Measurements from ENCODE around the gene DNM3.

The DNM3 gene

DNA sequence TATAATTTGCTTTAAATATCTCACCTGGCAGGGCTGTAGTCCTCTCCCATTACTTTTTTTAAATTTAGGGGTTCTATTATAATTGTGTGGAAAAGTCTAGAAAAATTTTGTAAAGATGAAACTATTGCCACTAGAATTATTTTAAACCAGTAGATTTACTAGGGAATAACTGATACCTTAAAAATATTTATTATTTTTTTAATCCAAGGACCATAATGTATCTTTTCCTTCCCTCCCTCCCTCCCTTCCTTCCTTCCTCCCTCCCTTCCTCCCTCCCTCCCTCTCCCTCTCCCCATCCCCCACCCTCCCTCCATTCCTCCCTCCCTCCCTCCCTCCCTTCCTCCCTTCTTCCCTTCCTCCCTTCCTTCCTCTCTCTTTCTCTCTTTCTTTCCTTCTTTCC is 90.5 kb downstream of the DNM3 start:
- no peak for DNase-seq

DNA sequence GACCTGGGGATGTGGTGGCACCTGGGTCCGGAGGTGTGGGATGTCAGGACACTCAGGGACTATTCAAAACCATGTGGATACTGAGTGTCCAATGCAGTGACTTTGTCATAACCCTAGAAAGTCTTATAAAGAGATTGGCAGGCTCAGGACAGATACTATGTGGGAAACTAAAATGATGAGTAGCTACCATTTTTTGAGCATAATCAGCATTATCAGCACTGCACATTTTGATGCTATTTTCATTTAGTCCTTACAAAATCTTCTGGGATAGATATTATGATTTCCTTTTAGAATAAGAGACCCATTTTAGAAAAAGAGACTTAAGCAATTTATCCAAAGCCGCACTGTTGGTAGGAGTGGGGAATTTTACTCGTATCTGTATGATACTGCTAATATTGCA is 93.4 kb downstream of the DNM3 start:
- DNase-seq = no peak

DNA sequence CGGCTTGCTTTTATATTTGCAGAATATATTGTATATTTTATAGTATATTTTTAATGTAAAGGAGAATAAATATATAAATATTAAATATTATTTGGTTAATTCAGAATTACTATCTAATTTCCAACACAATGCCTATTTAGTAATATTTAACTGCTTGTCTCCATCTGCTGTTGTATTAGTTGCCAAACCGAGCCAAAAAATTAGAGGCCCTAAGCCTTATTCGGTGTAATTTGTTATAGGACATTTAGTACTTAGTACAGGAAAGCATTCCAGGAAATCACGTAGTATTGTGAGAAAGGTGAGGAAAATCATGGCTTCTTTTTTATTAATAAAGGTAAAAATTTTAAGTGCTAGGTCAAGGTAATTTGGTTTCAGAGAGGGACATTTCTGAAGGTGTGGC is 93.8 kb downstream of the DNM3 start:
- no peak for DNase-seq

DNA sequence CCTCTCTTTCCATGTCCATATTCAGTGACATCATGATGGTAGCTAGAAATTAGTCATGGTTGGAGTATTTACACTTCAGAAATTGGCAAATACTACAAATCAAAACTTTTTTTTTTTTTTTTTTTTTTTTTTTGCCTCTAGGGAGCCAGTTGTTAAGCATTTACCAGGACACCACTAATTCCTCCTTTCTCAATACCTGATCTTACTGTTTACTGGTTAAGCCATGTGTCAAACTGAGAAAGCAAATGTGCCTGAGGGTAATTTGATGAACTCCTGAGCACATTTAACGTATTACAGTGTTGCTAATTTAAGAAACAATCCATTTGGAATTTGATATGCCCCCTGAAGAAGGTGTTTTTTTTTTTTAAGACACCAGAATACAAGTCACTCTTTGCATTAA is 94.4 kb downstream of the DNM3 start:
- no peak for DNase-seq

DNA sequence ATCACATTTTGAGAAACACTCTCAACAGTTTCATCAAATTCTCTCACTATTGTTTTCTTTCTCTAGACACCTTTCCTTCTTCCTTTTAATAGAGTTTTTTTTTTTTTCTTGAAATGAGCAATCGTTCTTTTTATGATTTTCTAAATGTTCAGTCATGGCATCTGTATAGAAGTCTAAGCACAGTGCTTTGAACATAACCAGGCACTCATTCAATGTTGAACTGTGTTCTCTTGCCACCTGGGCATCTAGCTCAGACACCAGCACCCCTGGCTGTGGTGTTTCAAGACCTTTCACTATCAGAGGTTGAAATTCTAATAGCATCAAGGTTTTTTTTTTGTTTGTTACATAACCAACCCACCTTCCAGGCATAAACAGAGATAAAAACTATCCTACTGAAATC is 96.6 kb downstream of the DNM3 start:
- no peak for DNase-seq

DNA sequence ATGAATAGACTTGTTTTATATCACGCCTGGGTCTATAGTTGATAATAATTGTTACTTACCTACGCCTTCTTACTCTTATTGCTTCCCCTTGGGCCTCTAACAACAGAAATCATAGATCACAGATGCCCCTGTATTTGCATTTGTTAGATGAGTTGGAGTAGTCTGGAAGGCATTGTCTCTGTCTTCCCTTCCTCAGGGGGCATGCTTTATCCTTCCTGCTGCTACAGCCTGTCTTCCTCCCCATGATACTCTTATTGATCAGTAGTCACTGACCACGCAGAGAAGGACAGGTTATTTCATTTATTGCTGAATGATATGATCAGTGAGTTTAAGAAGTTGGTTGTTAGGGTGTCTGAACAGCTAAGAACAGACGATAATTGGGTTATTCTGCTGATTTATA is 98.4 kb downstream of the DNM3 start:
- no peak for DNase-seq

DNA sequence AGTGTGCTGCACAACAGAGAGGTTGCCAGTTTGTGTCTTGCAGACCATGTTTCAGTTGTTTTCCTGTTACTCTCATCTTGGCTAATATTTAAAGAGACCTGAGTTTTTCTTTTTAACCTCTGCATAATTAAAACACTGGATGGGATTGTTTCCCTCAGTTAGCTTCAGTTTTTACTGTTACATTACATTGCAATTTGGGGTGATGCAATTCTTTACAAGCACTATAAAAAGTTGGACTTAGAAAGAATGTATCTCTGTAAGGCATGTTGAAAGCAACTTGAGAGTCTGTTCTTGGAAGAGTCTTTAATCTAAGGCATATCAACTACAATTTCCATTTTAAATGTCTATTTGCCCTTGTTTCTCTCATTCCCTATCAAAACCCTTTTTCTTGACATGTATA is 99.1 kb downstream of the DNM3 start:
- DNase-seq = no peak

DNA sequence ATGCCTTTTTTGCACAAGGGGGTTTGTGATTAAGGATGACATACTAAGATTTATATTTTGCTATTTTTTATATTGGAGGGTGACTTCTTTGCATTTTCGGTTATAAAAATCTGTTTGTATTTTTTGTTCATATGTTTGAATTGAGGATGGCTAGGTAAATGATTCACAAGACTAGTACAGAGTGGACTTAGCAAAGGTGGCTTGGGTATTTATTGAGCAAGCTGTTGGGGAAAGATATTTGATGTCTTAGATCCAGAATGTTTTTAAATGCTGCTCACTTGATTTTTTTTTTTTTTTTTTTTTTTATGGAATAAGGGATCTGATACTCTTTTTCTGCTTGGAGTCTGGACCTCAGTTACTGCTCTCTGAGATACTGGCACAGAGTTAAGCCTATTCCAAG is 100.6 kb downstream of the DNM3 start:
- DNase-seq = no peak

DNA sequence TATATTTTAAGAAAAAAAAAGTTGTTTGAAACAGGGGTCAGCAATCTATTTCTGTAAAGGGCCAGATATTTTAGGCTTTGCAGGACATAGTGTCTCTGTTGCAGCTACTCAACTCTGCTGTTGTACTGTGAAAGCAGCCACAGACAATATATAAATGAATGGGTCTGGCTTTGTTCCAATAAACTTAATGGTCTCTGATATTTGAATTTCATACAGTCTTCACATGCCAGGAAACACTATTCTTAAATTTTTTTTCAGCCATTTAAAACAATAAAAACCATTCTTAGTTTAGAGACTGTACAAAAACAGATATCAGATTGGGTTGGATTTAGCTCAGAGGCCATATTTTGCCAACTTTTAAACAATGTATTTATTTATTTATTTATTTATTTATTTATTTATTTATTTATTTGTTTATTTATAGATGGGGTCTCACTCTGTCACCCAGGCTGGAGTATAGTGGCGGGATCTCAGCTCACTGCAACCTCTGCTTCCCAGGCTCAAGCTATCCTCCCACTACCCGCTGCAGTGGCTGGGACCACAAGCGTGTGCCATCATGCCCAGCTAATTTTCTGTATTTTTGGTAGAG is 102.8 kb downstream of the DNM3 start:
- no peak for DNase-seq

DNA sequence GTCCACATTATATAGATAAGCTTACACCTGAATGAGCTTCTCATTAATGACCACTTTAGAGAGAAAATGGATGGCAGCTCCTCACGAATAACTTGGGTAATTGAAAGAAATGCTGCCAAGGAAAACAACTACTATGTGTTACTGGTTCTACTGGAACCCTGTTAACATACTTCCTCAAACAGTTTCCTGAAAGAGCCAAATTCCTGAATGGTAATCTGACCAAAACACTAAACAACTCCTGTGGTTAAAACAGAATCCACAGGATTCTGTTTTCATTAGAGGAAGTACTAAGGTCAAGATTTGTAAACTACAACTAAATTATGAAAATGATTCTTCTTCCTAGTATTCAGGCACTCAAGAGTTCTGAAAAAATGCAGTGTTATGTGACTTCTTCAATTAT is 107.2 kb downstream of the DNM3 start:
- DNase-seq = no peak

DNA sequence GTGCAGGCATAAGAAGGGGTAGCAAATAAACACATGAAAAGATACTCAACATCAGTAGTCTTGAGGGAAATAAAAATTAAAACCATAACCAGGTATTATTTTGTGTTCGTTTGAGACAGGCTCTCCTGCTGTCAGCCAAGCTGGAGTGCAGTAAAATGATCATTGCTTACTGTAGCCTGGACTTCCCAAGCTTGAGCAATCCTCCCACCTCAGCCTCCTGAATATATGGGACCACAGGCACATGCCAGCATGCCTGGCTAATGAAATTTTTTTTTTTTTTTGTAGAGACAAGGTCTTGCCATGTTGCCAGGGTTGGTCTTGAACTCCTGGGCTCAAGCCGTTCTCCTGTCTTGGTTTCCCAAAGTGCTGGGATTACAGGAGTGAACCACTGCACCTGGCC is 108.0 kb downstream of the DNM3 start:
- DNase-seq = no peak

DNA sequence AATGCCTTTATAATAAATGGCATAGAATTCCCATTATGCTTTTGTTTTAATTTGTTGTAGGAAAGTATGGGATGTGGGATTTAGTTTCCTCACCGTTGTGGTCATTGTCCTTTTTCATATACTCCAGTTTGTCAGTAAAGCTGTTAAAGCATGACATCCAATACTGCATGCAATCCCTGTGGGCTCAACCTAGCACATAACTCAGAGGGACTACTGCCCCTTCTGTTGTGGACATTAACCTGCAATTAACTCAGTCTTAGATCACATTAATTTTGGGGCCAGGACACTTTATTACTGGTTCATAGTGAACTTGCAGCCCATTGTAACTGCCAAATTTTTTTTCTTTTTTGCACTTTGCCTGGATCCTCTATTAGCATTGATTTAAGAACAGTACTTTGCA is 112.5 kb downstream of the DNM3 start:
- no peak for DNase-seq

DNA sequence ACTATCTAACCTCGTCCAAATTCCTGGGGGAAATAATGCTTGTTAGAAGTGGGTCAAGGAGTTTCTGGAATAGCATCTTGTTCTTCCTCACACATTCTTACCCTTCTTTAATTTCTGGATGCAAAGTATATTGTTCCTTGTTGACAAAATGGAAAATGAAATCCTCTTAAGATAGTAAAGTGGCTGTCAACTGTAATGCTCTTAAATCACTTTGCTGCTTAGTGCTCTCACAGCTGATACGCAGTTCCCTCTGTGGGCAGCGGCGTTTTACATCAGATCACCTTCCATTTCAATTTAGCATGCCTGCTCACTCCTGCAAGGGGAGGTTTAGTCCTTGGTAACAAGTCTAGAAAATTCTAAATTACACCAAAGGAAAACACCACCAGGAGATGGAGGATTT is 113.1 kb downstream of the DNM3 start:
- DNase-seq = no peak

DNA sequence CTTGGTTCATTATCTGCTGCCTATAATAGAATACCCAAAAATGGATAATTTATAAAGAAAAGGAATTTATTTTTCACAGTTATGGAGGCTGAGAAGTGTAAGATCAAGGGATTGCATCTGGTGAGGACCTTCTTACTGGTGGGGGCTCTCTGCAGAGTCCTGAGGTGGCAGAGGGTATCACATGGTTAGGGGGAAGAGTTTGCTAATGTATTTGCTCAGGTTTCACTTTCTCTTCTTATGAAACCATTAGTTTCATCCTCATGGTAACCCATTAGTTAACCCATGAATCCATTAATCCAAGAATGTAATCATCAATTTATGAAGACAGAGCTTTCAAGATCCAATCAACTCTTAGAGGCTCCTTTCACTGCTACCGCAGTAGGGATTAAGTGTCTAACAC is 120.6 kb downstream of the DNM3 start:
- DNase-seq = no peak

DNA sequence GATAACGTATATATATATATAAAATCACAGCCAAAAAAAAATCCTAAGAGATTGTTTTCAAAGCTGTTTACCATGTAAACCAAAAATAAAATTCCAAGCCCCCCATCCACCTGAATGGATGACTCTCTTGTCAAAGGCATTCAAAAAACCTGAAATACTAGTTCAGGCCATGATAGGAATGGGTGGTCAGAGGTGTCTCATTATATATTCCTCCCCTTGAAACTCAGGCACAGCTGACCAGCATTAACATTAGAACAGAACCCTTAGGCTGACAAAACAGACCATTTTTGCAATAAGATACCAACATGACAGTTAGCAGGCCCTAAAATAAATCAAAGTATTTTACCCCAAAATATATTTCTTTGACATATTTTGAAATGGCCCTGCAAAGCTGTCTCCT is 122.5 kb downstream of the DNM3 start:
- DNase-seq = no peak

DNA sequence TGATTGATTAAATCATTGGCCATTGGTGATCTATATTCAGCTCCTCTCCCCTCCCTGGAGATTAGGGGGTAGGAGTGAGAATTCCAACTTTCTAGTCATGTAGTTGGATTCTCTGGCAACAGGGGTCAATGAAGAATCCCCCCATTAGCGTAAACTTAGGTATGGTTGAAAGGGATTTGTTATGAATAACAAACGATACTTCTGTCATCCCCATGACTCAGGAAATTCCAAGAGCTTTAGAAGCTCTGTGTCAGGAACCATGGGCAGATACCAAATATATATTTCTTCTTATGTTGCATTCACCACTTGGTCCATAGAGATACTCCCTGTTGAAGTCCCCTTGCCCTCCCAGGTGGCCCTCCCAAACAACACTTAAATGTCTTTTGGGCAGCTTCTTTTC is 124.5 kb downstream of the DNM3 start:
- DNase-seq = no peak

DNA sequence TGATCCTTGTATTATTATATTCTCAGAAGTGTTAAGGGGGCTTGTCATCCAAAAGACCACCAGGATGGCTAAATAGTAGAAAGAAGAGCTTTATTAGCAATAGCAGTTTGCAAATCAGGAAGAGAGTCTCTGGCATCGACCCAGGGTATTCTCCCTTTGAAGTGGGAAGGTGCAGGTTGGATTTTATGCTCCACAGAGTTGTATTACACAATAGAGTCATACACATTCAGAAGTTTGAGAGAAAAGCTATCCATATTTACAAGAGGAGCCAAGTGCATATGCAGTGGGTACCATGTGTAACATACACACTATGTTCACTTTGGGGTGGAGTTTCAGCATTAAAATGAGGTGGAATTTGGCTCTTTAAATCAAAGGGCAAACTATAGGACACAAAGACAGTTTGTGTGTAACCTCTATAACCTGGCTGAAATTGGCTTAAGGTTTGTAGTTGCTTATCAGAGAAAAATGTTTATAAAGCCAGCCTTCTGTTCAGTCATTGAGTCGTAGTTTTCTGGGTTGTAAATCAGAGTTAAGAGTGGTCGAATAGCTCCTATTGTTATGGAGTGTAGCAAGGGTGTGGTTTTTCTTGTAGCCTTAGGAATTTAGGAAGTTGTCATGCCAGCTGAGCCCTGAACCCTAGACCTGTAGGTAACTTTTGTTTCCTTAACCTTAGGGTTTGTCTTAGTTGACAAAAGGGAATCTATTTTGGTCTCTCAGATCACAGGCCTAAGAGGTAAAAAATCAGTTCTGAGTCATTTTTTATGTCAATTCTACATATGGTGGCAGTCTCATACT is 125.3 kb downstream of the DNM3 start:
- no peak for DNase-seq

DNA sequence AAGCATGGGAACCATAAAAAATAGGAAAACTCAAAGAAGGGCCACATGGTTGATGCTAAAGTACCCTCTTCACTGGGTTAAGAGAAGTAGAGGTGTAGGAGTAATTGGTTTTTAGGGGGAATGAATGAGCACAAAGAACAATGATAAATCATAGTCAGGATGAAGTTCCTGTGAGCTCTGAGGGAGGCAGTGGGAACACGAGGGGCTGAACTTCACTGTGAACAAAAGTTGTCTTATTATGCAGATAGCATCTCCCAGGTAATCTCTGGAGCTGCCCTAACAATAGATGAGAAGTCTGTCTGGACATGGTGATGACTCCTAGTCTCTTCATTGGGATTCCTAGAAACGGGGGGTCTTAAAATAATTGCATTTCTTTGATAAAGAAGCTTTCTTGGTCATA is 127.9 kb downstream of the DNM3 start:
- no peak for DNase-seq

DNA sequence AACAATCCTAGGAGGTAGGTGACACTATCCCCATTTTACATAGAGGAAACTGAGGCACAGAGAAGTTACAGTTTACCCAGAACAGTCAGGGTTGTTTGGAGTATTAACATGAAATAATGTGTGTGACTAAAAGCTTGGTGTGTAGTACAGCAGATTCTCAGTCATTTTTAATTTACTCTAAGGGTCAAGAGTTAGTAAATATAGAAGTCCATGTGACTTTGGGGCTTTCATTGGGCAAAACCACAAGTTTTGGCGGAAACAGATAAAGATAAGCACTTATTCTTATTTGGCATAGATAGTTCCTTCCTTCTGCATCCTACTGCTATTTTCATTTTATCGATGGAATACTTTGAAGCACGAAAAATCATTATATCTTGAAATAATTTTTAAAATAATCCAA is 128.5 kb downstream of the DNM3 start:
- DNase-seq = no peak

DNA sequence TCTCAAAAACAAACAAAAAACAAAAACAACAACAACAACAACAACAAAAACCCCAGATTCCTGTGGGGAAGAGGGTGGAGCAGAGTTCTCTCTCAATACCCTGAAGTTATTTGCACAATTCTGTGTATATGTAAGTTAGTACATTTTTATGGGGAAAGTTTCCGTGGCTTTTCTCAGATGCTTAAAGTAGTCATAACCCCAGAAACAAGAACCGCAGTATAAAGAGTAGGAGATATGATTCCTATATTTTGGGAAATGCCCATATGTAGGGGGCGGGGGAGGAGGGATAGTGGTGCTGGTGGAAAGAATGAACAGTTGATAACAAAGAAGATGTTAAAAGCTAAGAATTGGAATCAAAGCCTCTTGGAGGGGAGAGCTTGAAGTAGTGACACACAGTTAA is 131.5 kb downstream of the DNM3 start:
- DNase-seq = no peak

DNA sequence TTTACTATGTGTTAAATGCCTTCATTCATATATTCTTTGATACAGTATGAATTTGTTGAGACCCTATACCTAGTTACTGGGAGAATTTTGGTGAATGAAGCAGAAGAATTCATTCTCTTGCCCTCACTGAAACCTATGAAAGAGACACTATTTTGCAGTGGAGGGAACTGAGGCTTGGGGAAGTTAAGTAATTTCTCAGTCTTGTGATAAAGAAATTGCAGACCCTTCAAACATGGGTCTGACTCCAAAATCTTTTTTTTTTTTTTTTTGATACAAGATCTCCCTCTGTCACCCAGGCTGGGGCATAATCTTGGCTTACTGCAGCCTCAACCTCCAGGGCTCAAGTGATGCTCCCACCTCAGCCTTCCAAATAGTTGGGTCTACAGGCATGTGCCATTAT is 132.1 kb downstream of the DNM3 start:
- DNase-seq = no peak

DNA sequence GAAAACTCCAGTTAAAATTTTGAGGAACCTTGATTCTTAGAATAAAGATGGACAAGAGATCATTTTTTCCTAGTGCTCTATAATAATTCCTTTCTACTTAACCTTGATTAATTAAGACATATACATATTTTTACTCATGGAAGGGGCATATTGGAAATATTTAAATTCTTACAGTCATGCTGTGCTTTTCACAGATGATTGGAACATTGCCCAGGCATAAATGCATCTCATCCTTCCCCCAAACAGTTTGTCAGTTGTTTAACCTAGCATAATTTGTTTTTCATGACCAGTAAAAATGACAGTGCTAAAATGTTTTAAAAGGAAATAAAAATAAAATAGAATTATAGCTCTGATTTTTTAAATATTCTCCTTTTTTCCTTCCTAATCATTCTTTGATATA is 140.0 kb downstream of the DNM3 start:
- DNase-seq = no peak

DNA sequence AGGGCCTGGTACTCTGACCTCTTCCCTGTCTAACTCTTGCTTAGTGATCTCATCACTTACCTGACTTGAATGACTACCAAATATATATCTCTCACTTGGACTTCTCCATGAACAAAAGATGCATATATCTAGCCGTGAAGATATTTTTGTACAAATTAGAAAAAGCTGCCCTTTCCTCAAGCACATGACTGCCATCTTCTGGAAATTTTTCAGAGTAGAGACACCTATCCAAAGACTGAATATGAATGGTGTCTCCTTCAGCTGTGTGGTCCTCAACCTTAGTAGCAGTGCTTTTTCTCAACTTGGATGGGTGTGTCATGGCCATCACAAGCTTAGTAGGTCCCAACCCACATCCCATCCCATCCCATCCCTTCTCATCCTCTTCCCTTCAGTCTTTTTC is 142.3 kb downstream of the DNM3 start:
- no peak for DNase-seq

DNA sequence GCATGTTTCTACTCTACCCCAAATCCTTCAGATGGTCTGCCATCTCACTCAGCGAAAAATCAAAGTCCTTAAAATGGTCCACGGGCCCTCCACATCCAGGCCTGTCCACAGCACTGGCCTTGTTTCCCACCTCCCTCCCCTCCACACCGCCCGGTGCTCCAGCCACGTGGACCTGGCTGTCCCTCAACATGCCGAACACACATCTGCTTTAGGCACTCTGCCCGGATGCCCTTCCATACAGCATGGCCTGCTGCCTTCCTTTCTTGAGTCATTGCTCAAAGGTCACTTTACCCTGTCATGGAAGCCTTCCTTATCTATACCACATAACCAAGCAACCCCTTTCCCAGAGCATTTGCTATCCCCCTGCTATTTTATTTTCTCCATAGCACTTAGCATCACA is 143.0 kb downstream of the DNM3 start:
- DNase-seq = no peak

DNA sequence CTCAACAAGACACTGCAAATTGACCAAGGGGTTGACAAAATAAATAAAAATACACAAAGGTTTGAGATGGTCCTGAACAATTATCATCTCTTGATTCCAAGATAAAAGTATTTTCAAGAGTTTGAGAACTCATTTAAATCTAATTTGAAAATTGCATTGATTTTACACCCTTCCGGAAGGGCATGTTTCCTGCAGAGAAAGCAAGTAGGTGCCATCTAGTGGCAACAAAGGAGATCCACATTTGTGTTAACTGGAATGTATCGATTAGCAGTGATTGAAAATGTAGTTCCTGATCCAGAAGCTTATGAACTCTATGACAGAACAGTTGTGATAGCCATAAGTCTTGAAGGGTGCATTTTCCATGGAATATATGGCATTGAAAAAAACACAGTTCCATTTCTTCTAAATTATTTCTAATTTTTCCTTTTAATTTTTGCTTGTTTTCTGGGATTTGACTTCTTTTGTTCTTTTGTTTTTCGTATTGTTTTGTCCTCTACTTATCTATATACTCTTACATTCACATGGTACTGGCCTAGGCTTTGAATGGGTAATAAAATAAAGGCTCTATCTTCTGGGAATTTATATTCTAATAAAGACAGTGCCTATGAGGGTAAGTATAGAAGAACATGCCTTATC is 143.7 kb downstream of the DNM3 start:
- peak; percentile 8 for DNase-seq

Measured in NCI-H2227 treated with DMSO at 0.1 percent for 48 hours (cell line).